ENCODE results near the gene ADSL. TPM values are rescaled to one million over a fixed set of nuclear protein-coding genes. Genes with fewer than 3 reads are reported as not detected.
"Not testable (repeated sequence)": the region's sequence is repeated elsewhere in the genome, so short reads cannot be mapped to it uniquely, and the experiment has no call there.

The ADSL gene
- total RNA-seq, 1 donor from 2014 or later = 74.1 TPM

GRCh38 chr22:40374567-40374966 lies 28.3 kb downstream of the ADSL start:
- no peak overlapping the region for H3K4me3 Mint-ChIP-seq (ENCODE audit: unreplicated experiment)
- no peak for DNase-seq (ENCODE audit: extremely low spot score, unreplicated experiment)
- TF ChIP-seq CTCF (IDR thresholded peaks at IDR 0.05) = no peak
- no peaks in the 10 kb centered on the region for H3K27me3 Mint-ChIP-seq (ENCODE audit: unreplicated experiment)
- peaks cover 11% of the 10 kb centered on the region for H3K4me1 Mint-ChIP-seq (ENCODE audit: unreplicated experiment)
- no peaks in the 10 kb centered on the region for H3K9me3 Mint-ChIP-seq (ENCODE audit: unreplicated experiment)
- H3K36me3 Mint-ChIP-seq (ENCODE audit: unreplicated experiment) = peaks cover 2% of the 10 kb centered on the region
- no peak overlapping the region for H3K27ac Mint-ChIP-seq (ENCODE audit: unreplicated experiment)

- Mint-ChIP-seq H3K27me3 (ENCODE audit: unreplicated experiment) (no peaks in the 10 kb centered on the region), H3K36me3 (ENCODE audit: unreplicated experiment) (peaks cover 2% of the 10 kb centered on the region), H3K4me3 (ENCODE audit: unreplicated experiment) (no peak overlapping the region), H3K27ac (ENCODE audit: unreplicated experiment) (no peak overlapping the region), H3K9me3 (ENCODE audit: unreplicated experiment) (no peaks in the 10 kb centered on the region), H3K4me1 (ENCODE audit: unreplicated experiment) (peaks cover 11% of the 10 kb centered on the region)
- DNase-seq (ENCODE audit: extremely low spot score, unreplicated experiment) = no peak
- no peak for TF ChIP-seq CTCF (IDR thresholded peaks at IDR 0.05)
Observed at GRCh38 chr22:40376149-40376548, 29.8 kb downstream of the ADSL start.

- no peaks in the 10 kb centered on the region for H3K27me3 Mint-ChIP-seq (ENCODE audit: unreplicated experiment)
- no peaks in the 10 kb centered on the region for H3K9me3 Mint-ChIP-seq (ENCODE audit: unreplicated experiment)
- TF ChIP-seq CTCF (IDR thresholded peaks at IDR 0.05) = no peak
- no peak for DNase-seq (ENCODE audit: extremely low spot score, unreplicated experiment)
- no peak overlapping the region for H3K27ac Mint-ChIP-seq (ENCODE audit: unreplicated experiment)
- H3K4me1 Mint-ChIP-seq (ENCODE audit: unreplicated experiment) = peaks cover 1% of the 10 kb centered on the region
- H3K36me3 Mint-ChIP-seq (ENCODE audit: unreplicated experiment) = peaks cover 2% of the 10 kb centered on the region
- no peak overlapping the region for H3K4me3 Mint-ChIP-seq (ENCODE audit: unreplicated experiment)
Observed at GRCh38 chr22:40377931-40378330, 31.6 kb downstream of the ADSL start.

GRCh38 chr22:40378448-40378847 lies 32.1 kb downstream of the ADSL start:
- H3K36me3 Mint-ChIP-seq (ENCODE audit: unreplicated experiment); H3K9me3 Mint-ChIP-seq (ENCODE audit: unreplicated experiment); H3K27me3 Mint-ChIP-seq (ENCODE audit: unreplicated experiment); H3K4me1 Mint-ChIP-seq (ENCODE audit: unreplicated experiment); H3K27ac Mint-ChIP-seq (ENCODE audit: unreplicated experiment); H3K4me3 Mint-ChIP-seq (ENCODE audit: unreplicated experiment); DNase-seq (ENCODE audit: extremely low spot score, unreplicated experiment): not testable (repeated sequence)

GRCh38 chr22:40381461-40381860 lies 35.2 kb downstream of the ADSL start:
- H3K27me3 Mint-ChIP-seq (ENCODE audit: unreplicated experiment) = no peaks in the 10 kb centered on the region
- no peaks in the 10 kb centered on the region for H3K36me3 Mint-ChIP-seq (ENCODE audit: unreplicated experiment)
- H3K4me3 Mint-ChIP-seq (ENCODE audit: unreplicated experiment) = no peak overlapping the region
- TF ChIP-seq CTCF (IDR thresholded peaks at IDR 0.05) = no peak
- no peak overlapping the region for H3K27ac Mint-ChIP-seq (ENCODE audit: unreplicated experiment)
- H3K4me1 Mint-ChIP-seq (ENCODE audit: unreplicated experiment) = peaks cover 20% of the 10 kb centered on the region
- no peak for DNase-seq (ENCODE audit: extremely low spot score, unreplicated experiment)
- H3K9me3 Mint-ChIP-seq (ENCODE audit: unreplicated experiment) = no peaks in the 10 kb centered on the region

- H3K36me3 Mint-ChIP-seq (ENCODE audit: unreplicated experiment) = peaks cover 5% of the 10 kb centered on the region
- no peak overlapping the region for H3K4me3 Mint-ChIP-seq (ENCODE audit: unreplicated experiment)
- no peak for DNase-seq (ENCODE audit: extremely low spot score, unreplicated experiment)
- H3K27ac Mint-ChIP-seq (ENCODE audit: unreplicated experiment) = peak overlapping the region; percentile 40
- H3K9me3 Mint-ChIP-seq (ENCODE audit: unreplicated experiment) = no peaks in the 10 kb centered on the region
- H3K27me3 Mint-ChIP-seq (ENCODE audit: unreplicated experiment) = no peaks in the 10 kb centered on the region
- peaks cover 20% of the 10 kb centered on the region for H3K4me1 Mint-ChIP-seq (ENCODE audit: unreplicated experiment)
- TF ChIP-seq CTCF (IDR thresholded peaks at IDR 0.05) = no peak
Observed at GRCh38 chr22:40383905-40384304, 37.6 kb downstream of the ADSL start.
